Measurements from ENCODE around the gene RAPGEF1. TPM values are rescaled to one million over a fixed set of nuclear protein-coding genes. Genes with fewer than 3 reads are reported as not detected.

The RAPGEF1 gene
- total RNA-seq, 2 donors from 2014 or later = 170 to 175 TPM

- H3K27ac Mint-ChIP-seq = no peak overlapping the region
- H3K27me3 Mint-ChIP-seq (ENCODE audit: low read depth) = no peaks in the 10 kb centered on the region
- DNase-seq (no peak), ATAC-seq (replicated peaks in 1 of 2) (no peak)
- H3K36me3 Mint-ChIP-seq (ENCODE audit: insufficient read depth in 2 of 2) = peaks cover 16 to 27% of the 10 kb centered on the region in 2 donors
- no peaks in the 10 kb centered on the region for H3K9me3 Mint-ChIP-seq
- H3K4me3 Mint-ChIP-seq = no peak overlapping the region
- H3K4me1 Mint-ChIP-seq (ENCODE audit: low read depth) = peaks cover 47% of the 10 kb centered on the region
Observed at GRCh38 chr9:131583337-131583645, 156.6 kb downstream of the RAPGEF1 start.

- Mint-ChIP-seq H3K27ac (no peak overlapping the region), H3K4me3 (no peak overlapping the region), H3K4me1 (ENCODE audit: low read depth) (peaks cover 52% of the 10 kb centered on the region), H3K9me3 (no peaks in the 10 kb centered on the region), H3K36me3 (ENCODE audit: insufficient read depth in 2 of 2) (peaks cover 14 to 33% of the 10 kb centered on the region in 2 donors), H3K27me3 (ENCODE audit: low read depth) (no peaks in the 10 kb centered on the region)
- ATAC-seq (replicated peaks in 1 of 2) (no peak), DNase-seq (no peak)
Observed at GRCh38 chr9:131582466-131583336, 157.2 kb downstream of the RAPGEF1 start.

DNA sequence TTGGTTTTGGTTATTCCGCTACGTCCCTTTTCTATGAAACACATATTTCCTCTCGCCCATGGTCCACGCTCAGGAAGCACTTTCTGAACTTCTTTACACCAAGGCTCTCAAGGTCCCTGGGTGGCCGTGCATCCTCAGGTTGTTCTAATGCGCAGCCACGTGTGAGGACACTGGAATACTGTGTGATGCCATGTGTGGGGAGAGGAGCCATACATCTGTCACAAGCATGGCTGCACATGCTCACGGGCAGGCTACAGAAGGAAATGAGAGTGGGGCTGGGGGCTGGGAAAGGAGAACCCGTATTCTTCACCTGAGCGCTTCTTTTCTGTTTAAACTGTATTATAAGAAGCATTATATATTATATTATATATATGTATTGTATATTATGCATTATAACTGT is 157.8 kb downstream of the RAPGEF1 start:
- Mint-ChIP-seq H3K4me1 (ENCODE audit: low read depth) (peaks cover 51% of the 10 kb centered on the region), H3K27me3 (ENCODE audit: low read depth) (no peaks in the 10 kb centered on the region), H3K27ac (no peak overlapping the region), H3K36me3 (ENCODE audit: insufficient read depth in 2 of 2) (peaks cover 12 to 34% of the 10 kb centered on the region in 2 donors), H3K9me3 (no peaks in the 10 kb centered on the region), H3K4me3 (no peak overlapping the region)
- ATAC-seq (replicated peaks in 1 of 2) (no peak), DNase-seq (no peak)

- Mint-ChIP-seq H3K4me3 (no peak overlapping the region), H3K36me3 (ENCODE audit: insufficient read depth in 2 of 2) (peaks cover 7 to 33% of the 10 kb centered on the region in 2 donors), H3K9me3 (no peaks in the 10 kb centered on the region), H3K27me3 (ENCODE audit: low read depth) (no peaks in the 10 kb centered on the region), H3K4me1 (ENCODE audit: low read depth) (peaks cover 34% of the 10 kb centered on the region), H3K27ac (no peak overlapping the region)
- ATAC-seq (replicated peaks in 1 of 2) (no peak), DNase-seq (no peak)
Observed at GRCh38 chr9:131580358-131580757, 159.5 kb downstream of the RAPGEF1 start.

DNA sequence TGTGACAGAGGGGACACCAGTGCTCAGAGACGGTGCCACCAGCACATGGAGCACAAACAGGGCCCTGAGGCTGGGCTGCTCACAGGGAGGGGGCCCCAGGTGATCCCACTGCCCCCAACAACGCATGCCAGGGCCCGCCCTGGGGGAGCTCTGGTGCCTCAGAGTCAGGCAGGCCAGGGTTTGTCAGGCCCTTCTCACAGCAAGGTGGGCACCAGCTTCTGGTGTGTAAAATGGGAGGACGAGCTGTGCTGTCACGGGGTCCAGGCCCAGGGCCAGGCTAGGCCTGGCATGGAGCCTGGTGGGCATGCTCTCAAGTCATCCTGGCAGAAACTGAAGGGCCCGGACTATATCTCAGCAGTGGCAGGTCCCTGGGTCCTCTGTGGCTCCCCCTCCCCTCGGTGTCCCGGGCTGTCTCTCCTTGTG is 160.1 kb downstream of the RAPGEF1 start:
- no peak overlapping the region for H3K27ac Mint-ChIP-seq
- H3K36me3 Mint-ChIP-seq (ENCODE audit: insufficient read depth in 2 of 2) = peaks cover 7 to 30% of the 10 kb centered on the region in 2 donors
- H3K9me3 Mint-ChIP-seq = no peaks in the 10 kb centered on the region
- DNase-seq (no peak), ATAC-seq (replicated peaks in 1 of 2) (no peak)
- peaks cover 29% of the 10 kb centered on the region for H3K4me1 Mint-ChIP-seq (ENCODE audit: low read depth)
- H3K4me3 Mint-ChIP-seq = peak overlapping the region; percentile 60 to 61
- H3K27me3 Mint-ChIP-seq (ENCODE audit: low read depth) = no peaks in the 10 kb centered on the region

GRCh38 chr9:131578731-131579504 is 161.0 kb downstream of the RAPGEF1 start:
- peak; percentile 61 to 73 for ATAC-seq (replicated peaks in 1 of 2)
- peak; percentile 20 to 33 for DNase-seq
- Mint-ChIP-seq H3K4me1 (ENCODE audit: low read depth) (peaks cover 24% of the 10 kb centered on the region), H3K4me3 (peak overlapping the region; percentile 60 to 61), H3K27ac (peak overlapping the region; percentile 85), H3K9me3 (no peaks in the 10 kb centered on the region), H3K36me3 (ENCODE audit: insufficient read depth in 2 of 2) (peaks cover 7 to 29% of the 10 kb centered on the region in 2 donors), H3K27me3 (ENCODE audit: low read depth) (no peaks in the 10 kb centered on the region)

- Mint-ChIP-seq H3K27ac (no peak overlapping the region), H3K4me1 (ENCODE audit: low read depth) (peaks cover 24% of the 10 kb centered on the region), H3K36me3 (ENCODE audit: insufficient read depth in 2 of 2) (peaks cover 7 to 25% of the 10 kb centered on the region in 2 donors), H3K9me3 (no peaks in the 10 kb centered on the region), H3K27me3 (ENCODE audit: low read depth) (no peaks in the 10 kb centered on the region), H3K4me3 (peak overlapping the region in 1 of 2 donors; percentile 37)
- ATAC-seq (replicated peaks in 1 of 2) (no peak), DNase-seq (no peak)
Observed at GRCh38 chr9:131578021-131578420, 161.9 kb downstream of the RAPGEF1 start.

DNA sequence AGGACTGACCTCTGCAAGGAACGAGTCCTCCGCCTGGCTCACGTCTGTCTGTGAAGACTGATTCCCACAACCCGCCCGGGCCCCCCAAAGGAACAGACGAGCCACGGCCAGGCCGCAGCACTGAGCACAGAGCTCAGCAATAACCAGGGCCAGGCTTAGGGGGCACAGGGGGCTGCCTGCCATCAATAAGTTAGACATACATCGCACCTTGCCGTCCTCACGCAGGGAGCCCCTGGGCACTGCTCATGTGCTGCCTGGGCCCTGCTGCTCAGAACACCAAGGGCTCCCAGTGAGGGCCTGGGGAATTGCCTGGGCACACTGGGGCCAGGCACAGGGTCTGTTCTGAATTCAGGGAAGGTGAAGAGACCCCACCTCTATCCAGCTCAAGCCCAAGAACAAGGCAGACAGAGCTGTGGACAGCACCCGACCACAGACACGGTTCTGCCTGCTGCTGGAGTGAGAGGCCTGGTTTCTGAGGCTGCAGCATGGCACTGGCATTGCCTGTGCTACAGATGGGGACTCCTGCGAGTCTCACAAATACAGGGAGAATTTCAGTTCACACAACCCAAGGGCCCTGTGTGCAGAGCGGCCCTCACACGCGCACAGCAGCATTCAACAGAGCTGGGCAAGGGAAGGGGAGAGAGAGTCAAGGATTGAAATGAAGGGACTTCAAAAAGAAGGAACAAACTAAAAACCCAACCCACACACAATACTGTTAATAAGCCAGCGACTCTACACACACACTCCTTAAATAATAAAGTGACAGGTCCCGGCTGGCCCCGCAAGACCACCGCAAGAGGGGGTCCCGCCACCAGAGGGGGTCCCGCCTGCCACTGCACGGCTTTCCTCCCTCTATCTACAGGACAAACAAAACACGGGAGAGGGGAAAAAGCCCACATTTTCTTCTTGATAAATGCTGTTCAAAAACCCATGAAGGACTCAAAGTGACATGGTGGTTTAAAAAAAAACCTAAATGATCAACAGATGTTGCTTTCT is 162.6 kb downstream of the RAPGEF1 start:
- H3K27ac Mint-ChIP-seq = peak overlapping the region; percentile 77
- H3K9me3 Mint-ChIP-seq = no peaks in the 10 kb centered on the region
- H3K4me3 Mint-ChIP-seq = no peak overlapping the region
- DNase-seq (no peak), ATAC-seq (replicated peaks in 1 of 2) (no peak)
- H3K27me3 Mint-ChIP-seq (ENCODE audit: low read depth) = no peaks in the 10 kb centered on the region
- H3K36me3 Mint-ChIP-seq (ENCODE audit: insufficient read depth in 2 of 2) = peaks cover 7 to 24% of the 10 kb centered on the region in 2 donors
- peaks cover 24% of the 10 kb centered on the region for H3K4me1 Mint-ChIP-seq (ENCODE audit: low read depth)

DNA sequence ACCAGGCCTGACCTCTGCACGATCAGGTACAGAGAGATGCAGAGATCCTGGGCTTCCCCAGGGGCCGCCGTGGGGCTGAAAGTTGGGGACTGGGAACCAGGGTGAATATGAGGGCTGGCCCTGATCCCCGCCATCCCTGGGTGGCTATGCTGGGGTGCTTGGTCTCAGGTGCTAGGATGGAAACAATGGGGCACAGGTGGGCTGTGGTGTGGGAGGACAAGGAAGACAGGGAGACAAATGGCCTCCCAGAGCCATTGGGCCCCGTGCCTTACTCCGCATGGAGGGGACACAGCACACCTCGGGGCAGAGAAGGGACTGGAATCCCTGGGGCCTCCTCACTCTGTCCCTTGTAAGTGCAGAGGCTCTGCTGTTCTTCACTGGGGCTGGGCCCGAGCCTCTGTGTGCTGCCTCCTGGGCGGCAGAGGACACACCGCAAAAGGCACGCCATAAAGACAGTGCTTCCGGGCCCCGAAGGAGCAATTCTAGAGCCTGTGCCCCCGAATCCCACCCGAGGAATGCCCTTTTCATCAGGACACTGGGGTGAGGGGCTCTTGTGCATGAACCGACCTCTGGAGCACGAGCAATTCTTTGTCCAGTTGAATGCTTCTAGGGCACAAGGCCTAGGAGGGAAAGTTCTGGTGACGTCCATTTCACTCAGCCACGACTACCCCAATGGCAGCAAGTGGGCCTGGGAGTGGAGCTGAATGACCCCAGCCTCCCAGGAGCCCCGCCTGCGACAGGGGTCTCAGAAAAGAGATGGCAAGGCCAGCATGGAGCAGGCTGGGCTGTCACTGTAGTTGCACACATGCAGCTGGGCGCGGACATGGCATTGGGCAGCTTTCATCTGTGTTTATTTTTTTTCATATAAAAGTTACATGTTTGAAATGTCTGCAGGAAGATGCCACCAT is 163.7 kb downstream of the RAPGEF1 start:
- peaks cover 5 to 21% of the 10 kb centered on the region in 2 donors for H3K36me3 Mint-ChIP-seq (ENCODE audit: insufficient read depth in 2 of 2)
- DNase-seq = no peak
- no peaks in the 10 kb centered on the region for H3K27me3 Mint-ChIP-seq (ENCODE audit: low read depth)
- H3K27ac Mint-ChIP-seq = no peak overlapping the region
- no peak overlapping the region for H3K4me3 Mint-ChIP-seq
- H3K4me1 Mint-ChIP-seq (ENCODE audit: low read depth) = peaks cover 24% of the 10 kb centered on the region
- ATAC-seq (replicated peaks in 1 of 2) = no peak
- H3K9me3 Mint-ChIP-seq = no peaks in the 10 kb centered on the region

DNA sequence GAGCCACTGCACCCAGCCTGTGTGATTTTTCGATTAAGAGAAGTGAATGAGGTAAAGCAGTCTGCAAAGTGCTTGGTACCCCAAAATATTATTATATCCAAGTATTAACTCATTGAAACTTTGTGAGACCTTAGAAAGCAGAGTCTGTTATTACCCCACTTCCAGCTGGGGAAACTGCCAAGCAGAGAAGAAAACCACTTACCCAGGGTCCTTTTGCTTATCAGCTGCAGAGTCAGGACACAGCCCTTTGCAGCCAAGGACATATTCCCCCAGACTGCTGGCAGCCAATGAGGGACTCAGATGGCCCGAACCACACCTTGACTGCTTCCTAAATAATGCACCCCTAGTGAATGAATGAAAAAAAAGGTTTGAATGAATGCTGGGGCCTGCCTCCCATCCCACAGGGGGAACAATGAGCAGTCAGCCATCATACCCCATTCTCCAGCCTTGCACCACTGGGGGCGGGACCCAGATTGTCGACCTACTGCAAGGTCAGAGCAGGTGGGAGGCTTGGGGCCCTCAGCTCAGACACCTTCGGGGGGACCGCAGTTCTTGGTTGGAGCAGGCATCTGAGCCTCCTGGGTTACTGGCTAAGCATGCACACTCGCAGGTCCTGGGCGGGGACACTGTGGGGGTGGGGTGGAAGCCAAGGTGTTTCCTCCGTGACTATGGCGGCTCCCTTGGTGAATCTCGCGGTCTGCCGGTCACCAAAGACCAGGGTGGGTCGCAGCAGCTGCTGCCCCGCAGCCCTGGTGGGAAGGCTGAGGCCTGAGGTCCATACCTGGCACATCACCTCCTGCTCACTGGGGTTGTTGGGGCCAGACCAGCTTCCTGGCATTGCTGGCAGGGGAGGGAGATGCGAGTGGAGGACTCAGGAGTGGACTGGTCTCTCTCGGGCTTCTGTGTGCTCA is 164.9 kb downstream of the RAPGEF1 start:
- no peak for ATAC-seq (replicated peaks in 1 of 2)
- no peak overlapping the region for H3K27ac Mint-ChIP-seq
- H3K36me3 Mint-ChIP-seq (ENCODE audit: insufficient read depth in 2 of 2) = peaks cover 3 to 21% of the 10 kb centered on the region in 2 donors
- no peaks in the 10 kb centered on the region for H3K27me3 Mint-ChIP-seq (ENCODE audit: low read depth)
- peaks cover 24% of the 10 kb centered on the region for H3K4me1 Mint-ChIP-seq (ENCODE audit: low read depth)
- H3K9me3 Mint-ChIP-seq = no peaks in the 10 kb centered on the region
- DNase-seq = no peak
- H3K4me3 Mint-ChIP-seq = no peak overlapping the region

GRCh38 chr9:131567910-131568309 is 172.0 kb downstream of the RAPGEF1 start:
- ATAC-seq (replicated peaks in 1 of 2) (peak; percentile 26 to 46), DNase-seq (no peak)
- H3K9me3 Mint-ChIP-seq = no peaks in the 10 kb centered on the region
- peaks cover 15% of the 10 kb centered on the region for H3K4me1 Mint-ChIP-seq (ENCODE audit: low read depth)
- H3K4me3 Mint-ChIP-seq = no peak overlapping the region
- no peaks in the 10 kb centered on the region for H3K27me3 Mint-ChIP-seq (ENCODE audit: low read depth)
- H3K27ac Mint-ChIP-seq = no peak overlapping the region
- H3K36me3 Mint-ChIP-seq (ENCODE audit: insufficient read depth in 2 of 2) = peaks cover 2 to 11% of the 10 kb centered on the region in 2 donors
